ENCODE results near the gene PSTPIP1. TPM values are rescaled to one million over a fixed set of nuclear protein-coding genes. Genes with fewer than 3 reads are reported as not detected.

Gene PSTPIP1
- total and polyA plus RNA-seq, 10 of the 15 experiments (the other 5 are each of a cell fraction or from before 2014, with no cell fraction given), result 0.50 to 29.3 (median 14.5) TPM

- TF ChIP-seq PRDM15 (CRISPR knock-in tag; IDR thresholded peaks at IDR 0.05) (no peak), IKZF2 (IDR thresholded peaks at IDR 0.05) (no peak), NFXL1 (IDR thresholded peaks at IDR 0.05; ENCODE audit: borderline replicate concordance) (no peak), RB1 (IDR thresholded peaks at IDR 0.05; ENCODE audit: borderline replicate concordance) (no peak), RELB (IDR thresholded peaks at IDR 0.05; ENCODE audit: low read depth) (no peak), RCOR1 (conservative IDR thresholded peaks at IDR 0.05; ENCODE audit: low read depth, low read length) (no peak), DPF2 (IDR thresholded peaks at IDR 0.05) (no peak), ZNF622 (IDR thresholded peaks at IDR 0.05) (no peak), IKZF1 (conservative IDR thresholded peaks at IDR 0.05) (no peak), ATF3 (IDR thresholded peaks at IDR 0.05; ENCODE audit: borderline replicate concordance, extremely low read depth, low read depth, low read length) (no peak), PKNOX1 (IDR thresholded peaks at IDR 0.05) (no peak), JUNB (IDR thresholded peaks at IDR 0.05) (no peak), CBFB (IDR thresholded peaks at IDR 0.05; ENCODE audit: low read depth) (no peak)
Observed at GRCh38 chr15:77042245-77042919, 47.5 kb downstream of the PSTPIP1 start (continued).
